CD4-positive, alpha-beta T cell treated with Interferon alpha-2 for 1 hour (primary cell): ENCODE measurements around the gene NPAS3.

Experiments used
- DNase-seq, 2 donors: peaks; one replicate each; pipeline ENCODE4 v3.0.0-alpha.2; 2020 to 2022

NPAS3 gene

DNA sequence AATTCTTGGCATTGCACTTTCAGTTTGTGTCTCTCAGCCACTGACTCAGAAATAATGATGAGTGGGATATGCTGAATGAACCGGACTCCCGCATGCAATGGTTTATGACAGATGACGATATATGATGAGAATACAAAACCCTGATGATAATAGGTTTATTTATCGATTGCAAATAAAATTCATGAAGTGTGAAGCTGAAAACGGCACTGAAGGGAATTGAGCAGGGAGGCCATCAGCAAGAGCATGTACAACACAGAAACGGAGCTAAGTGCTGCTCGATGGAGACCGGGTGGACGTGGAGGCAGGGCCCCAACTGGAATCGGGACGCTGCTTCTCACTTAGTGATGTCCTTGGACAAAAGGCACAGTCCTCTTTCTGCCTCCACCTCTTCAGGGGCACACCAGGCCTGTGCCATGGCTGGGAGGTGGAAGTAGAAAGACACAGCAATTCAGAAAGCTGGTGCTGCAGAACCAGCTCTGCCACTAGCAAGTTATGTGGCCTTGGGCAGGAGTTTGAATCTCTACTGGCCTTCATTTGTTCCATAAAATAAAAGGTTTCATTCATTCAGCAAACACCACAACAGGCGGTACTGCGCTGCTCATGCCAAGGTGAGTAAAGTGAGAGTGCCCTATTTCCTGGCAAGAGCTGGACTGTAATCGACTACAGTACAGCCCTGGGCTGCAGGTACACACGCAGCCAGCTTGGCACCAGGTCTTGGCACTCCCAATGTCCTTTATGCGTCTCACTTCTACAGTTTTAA, 895.2 kb downstream of the NPAS3 start:
- DNase-seq = no peak

DNA sequence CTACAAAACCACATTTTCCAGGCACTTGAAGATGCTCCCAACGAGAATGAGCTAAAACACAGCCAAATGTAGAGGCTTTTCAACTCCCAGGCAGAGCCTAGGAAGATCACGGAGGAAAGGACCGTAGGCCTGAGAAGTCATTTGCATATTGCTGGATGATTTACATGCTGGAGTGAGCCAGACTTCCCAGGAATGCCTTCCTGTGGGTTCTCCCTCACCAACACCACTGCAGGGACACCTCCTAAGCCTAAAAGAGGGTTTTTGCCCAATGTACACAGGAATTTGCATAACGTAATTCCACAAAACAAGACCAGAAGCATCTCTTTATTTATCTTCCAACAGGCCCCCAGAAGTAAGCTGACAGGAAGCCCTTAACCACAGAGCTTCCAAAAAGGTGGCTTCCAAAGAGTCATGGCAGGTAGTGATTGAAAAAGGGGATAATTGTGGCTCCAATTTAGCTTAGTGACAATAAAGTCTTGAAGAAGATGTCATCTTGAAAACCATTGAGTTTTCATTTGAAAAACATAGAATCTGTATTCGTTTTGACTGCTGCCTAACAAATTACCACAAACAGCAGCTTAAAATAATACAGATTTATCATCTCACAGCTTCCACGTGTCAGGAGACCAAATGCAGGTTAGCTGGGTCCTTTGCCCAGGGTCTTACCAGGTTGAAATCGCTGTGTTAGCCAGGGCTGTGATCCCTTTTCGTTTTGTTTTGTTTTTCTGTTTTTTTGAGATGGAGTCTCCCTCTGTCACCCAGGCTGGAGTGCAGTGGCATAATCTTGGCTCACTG, 896.0 kb downstream of the NPAS3 start:
- no peak for DNase-seq

DNA sequence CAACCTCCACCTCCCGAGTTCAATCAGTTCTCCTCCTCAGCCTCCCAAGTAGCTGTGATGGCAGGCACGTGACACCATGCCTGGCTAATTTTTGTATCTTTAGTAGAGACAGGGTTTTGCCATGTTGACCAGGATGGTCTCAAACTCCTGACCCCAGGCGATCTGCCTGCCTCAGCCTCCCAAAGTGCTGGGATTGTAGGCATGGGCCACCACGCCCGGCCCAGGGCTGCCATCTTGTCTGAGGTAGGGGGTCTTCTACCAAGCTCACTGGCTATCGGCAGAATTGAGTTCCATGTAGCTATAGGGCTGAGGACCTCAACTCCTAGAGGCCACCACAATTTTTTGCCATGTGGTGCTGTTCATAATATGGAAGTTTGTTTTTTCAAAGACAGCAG, 896.6 kb downstream of the NPAS3 start:
- DNase-seq = no peak

DNA sequence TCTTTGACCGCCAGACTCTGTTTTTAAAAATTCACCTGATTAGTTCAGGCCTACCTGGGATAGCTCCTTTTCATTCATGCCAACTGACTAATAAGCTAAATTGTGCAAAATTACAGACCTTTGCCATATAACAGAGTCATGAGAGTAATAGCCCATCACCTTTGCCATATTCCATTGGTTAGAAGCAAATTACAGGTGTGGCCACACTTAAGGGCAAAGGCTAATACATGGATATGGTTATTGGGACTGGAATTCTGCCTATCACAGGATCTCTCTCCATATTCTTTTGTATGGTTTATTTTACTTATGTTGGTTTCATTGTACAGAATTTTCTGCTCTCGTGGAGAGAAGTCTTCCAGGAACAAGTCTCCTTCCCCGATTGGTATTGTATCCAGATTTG, 897.0 kb downstream of the NPAS3 start:
- DNase-seq = no peak

DNA sequence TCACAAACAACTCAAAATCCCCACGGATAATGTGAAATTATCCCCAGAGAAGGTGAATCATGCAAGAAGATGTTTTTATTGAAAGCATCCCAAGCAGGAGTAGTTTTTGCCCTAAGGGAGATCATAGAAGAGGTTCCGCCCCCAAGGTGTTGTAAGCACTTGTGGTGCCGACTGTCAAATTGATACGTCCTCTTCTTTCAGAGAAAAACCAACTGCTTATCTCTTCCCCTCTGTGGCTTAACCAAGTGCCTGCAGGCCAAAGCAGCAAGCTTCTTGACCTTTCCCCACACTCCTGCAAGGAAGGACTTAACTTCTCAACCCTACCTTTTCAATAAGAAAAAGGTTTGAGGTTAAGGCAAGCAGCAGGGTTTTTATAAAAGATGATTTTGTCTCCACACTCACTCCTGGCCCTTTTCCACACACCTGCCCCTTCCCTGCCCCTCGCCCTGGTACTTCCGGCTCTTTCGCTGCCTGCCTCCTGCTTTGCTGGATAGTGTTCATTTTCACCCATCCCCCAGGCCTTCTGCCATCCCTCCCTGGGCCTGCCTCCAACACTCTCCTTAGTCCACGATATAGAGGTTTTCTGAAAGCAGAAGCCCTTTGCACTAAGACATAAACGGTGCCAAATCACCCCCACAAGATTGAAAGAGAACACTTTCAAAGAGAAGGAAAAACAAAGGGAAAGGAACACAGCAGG, 897.7 kb downstream of the NPAS3 start:
- DNase-seq = no peak

DNA sequence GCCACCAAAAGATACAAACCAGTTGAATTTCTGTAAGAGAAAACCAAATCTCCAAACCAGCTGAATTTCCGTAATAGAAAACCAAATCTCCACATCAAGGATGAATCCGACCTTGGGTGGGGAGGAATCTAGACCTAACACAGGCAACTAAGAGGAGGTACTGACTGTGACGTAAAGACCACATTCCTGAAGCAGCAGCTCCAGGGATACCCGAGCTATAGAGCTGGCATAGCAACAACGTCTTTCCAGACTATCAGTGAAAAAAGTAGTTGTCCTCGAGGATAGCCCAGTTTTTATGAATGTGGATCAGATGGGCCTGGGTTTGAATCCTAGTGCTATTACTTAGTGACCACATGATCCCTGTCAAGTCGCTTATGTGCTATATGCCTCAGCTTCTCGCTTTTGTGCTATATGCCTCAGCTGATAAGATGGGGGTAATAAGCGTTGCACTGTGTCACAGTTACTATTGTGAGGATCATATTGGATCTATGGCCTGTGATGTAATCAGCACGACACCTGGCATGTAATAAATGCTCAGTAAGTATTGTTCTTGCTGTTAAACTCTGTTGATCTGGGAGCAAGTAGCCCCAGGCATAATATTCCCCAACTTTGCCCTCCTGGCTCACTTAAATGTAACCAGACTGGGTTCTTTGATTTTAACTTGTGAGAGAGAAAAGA, 898.4 kb downstream of the NPAS3 start:
- DNase-seq = no peak

DNA sequence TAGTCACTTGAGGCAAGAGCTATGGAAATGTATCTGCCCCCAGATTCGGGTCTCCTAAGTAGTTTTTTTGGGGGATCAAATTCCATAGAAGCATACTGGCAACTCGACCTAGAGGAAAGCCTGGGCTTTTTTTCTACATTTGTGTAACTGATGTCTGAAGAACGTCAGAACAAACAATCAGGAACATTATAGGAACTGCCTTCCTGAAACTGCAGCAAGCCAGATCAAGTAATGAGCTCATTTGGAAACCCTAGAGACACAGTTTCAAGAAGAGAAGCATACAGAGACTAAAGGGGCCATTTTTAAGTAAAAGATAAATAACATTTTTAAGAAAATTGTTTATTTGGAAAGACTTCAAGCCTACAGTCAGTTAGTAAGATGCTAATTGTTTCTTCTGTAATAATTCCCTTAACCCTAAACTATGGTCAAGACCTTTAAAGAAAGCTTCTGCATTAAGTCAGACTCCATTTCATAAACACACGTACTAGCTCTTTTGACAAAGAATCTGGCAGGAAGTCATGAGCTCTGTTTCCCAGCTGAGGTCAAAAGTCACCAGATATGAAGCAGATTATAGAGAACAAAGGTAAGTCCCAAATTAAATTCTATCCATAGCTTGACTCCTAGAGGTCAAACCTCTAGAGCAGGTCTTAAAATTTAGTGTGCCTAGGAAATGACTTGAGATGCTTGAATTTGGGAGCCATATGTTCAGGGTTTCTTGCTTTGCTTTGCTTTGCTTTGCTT, 899.4 kb downstream of the NPAS3 start:
- DNase-seq = no peak

DNA sequence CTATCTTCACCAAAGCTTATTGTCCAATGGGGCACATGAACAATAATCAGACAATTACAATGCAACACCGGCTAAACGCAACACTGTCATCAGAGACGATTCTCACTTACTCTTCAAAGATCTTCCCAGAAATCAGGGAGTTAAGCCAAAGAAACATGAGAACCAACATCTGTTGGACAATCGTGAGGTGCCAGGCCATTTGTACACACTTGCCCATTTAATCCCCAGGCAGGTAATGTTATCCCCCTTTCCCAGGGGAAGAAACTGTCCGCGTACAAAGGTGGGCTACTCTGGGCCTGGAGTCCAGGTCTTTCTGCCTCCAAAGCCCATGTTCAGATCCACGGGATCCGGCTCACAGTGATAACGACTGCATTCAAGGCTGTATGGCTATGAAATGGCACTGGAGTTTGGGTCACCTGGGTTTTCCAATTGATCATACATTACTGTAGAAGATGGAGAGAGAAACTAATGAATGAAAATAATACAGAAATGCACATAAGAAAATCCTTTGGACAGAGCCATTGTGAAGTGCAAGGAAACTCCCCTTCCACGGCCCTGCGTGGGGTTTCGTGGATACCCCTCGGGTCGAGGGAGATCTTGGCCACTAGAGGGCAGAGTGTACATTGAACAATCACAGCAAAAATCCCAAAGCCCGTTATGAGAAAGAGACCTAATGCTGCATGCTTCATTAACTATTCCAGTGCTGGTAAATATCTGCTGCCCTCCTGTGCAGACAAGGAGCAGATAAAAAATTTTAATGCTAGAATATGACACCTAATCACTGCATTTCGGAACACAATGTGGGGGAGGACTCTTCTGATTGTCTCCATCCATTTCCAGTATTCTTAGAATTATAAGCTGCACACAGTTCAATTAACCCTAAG, 900.8 kb downstream of the NPAS3 start:
- peak; percentile 19 to 69 for DNase-seq

DNA sequence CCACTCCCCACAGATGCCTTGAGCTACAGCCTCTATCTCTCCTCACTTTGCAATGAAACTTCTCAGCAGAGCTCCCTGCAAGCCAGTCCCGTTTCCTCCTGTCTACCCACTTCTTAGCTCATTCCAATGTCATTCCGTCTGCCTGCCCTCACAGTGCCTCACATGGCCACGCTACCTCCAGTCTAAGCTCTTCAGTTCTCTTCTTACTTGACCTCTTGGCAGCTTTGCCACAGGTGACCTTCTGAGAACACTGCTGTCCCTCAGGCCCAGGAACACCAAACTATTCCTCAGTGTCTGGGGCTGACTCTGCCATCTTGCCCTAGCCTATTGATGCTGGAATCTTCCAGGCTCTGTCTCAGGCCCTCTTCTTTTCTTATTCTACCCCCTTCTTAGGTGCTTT, 902.1 kb downstream of the NPAS3 start:
- DNase-seq = no peak

DNA sequence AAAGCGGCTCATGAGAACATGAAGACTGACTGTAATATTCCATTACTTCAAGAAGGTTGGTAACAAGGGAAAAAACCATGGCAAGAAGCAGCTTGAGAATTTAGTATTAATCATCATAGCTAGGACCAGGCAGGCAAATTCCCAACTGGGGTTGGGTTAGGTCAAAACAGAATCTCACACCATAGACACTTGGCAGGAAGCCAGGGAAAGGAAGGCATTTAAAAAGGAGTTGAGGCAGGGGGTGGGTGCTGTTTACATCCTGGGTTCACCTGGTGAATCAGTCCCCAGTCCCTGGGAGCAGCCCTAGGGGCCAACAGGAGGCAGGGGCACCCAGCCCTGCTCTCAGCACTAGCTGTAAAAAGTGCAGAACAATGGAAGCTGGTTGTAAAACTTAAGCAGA, 903.6 kb downstream of the NPAS3 start:
- no peak for DNase-seq

DNA sequence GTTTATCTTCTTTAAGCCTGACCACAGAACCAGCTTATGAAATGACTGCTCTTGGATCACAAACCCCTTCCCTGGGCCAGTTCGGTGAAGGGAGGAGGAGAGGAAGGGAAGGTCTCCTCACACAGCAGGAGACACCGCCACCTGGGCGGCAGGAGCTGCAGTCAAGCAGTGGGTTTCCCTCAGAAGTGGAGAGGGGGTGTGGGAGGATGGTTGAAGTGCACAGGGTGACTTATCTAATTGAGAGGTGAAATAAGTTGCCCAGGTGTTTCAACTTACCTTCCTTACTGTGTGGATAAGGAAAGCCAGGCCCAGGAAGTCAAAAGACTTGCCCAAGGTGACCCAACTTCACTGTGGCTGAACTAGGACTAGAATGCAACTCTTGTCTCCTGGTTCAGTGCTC, 905.4 kb downstream of the NPAS3 start:
- no peak for DNase-seq

DNA sequence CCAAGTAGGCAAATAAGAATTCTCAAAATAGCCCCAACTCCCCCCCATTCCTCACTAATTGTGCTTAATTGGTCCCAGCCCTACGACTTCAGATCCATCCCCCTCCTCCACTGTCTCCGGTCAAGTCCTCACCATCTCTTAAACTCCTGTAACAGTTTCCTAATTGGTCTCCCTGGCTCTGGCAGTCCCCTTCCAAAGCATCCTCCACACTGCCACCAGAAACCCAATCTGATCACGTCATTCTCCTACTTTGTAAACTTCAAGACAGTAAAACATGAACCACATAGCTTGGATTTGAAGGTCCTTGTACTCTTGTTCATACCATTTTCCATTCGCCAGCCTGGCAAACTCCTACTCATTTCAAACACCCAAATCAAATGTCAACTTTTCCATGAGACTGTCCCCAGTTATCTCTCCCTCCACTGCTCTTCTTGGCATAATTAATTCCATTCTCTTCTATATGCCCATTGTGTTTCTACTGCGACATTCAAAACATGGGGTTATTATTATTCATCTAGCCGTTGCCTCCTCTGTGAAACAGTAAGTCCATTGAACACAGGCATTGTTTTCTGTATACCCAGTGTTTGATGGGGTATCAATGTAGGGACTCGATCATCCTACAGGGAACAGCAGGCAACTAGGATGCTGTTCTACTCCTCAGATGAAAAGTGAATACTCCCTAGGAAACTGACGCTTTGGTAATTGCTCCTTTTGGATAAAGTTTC, 907.6 kb downstream of the NPAS3 start:
- no peak for DNase-seq

DNA sequence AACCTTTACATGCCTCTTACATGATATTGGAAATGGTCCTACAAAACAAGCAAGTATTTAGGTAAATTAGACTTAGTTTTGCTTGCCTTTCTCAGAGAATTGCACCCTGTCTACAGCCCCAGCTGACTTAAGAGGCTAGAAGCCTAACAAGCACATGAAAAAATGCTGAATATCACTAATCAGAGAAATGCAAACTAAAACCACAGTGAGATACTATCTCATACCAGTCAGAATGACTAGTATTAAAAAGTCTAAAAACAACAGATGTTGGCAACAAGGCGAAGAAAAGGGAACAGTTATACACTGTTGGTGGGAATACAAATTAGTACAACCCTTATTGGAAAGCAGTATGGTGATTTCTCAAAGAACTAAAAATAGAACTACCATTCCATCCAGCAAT, 908.4 kb downstream of the NPAS3 start:
- DNase-seq = no peak

DNA sequence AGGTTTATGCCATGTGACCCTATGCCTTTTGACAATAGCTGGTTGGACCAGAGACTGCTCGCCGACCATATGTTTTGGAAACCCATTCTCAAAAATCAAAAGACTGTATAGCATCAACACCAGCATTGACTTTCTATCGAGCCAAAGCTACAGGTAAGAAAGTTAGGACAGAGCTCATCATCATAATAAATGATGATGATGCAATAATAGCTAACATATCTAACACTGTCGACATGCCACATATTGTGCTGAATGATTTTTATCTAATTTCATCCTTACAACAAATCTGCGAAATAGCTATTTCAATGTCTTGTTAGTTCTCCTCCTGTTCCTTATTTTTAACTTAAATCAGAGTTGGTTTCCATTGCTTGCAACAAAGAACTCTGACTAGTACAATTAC, 909.3 kb downstream of the NPAS3 start:
- DNase-seq = no peak

DNA sequence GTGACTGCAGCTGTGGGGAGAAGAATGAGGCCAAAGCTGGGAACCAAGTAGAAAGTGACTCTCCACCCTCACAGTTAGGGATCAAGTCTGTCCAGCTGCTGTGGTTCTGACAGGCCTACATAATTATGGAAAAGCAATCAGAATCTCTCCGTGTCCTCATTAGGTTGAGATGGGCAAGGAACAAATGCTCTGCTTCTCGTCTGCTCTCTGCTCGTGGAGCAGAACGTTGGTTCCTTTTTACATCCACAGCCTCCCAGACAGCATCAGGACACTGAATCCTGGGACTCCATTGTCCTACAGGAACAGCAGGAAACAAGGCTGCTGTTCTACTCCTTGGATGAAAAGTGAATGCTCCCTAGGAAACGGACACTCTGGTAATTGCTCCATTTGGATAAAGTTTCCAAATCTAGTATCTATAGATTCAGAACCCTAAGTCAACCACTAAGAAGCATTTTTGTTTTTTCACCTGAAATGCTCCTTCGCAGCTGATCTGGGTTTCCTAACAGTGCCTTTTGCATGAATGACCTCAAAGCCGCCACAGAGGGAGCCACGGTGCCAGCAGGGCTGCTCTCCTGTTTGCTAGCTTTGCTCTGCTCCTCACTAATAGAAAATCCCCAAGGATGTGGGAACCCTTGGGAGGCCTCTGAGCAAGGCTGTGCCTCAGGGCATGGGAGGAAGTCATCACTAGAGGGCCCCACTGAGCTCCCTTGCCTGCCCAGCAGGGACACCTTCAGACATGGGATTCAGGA, 910.2 kb downstream of the NPAS3 start:
- peak in 1 of 2 donors; percentile 18 for DNase-seq

DNA sequence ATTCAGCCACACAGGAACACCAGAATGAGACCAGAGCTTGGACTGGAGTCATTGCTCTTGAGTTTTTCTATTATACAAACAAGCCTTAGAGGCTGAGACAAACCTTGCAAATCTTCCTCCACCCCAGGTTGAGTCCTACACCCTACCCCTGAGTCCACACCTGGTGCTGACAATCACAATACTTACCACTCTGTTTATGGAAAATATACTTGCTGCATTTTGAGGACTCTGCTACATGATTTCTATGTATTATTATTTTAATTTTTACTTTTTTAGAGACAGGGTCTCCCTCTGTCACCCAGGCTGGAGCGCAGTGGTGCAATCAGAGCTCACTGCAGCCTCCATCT, 910.7 kb downstream of the NPAS3 start:
- DNase-seq = no peak

DNA sequence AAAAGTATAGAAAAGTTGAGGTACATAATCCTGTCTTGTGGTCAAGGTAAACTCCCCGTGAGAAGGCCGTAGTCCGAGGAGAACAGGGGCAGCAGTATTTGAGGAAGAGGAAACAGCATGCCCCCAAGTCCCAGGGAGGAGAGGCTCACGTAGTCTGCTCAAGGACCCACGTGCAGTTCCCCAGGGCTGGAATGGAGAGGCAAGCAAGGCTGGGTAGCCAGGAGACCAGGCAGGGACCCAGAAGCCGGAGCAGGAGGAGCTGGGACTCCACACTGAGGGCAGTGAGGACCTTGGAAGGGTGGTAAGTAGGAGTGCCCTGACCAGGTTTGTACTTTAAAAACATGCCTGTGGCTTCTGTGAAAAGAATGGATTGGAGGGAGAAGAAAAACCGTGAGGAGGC, 912.1 kb downstream of the NPAS3 start:
- DNase-seq = no peak

DNA sequence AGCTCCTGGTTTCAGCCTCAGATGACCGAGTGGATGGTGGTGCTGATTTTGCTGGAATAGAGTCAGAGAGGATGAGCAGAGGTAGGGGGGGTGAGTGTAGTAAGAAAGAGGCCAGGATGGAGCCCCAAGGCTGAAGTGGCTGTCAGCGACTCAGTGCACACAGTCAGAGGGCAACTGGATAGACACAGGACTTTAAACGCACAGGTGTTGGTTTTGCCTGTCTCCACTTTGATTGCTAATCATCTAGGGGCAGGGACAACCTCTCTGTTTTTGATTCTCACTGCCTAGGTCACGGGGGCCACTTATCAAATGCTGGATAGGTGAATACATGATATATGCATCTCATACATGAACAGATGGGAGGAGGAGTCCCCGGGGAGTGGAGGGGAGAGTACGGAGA, 912.7 kb downstream of the NPAS3 start:
- no peak for DNase-seq

DNA sequence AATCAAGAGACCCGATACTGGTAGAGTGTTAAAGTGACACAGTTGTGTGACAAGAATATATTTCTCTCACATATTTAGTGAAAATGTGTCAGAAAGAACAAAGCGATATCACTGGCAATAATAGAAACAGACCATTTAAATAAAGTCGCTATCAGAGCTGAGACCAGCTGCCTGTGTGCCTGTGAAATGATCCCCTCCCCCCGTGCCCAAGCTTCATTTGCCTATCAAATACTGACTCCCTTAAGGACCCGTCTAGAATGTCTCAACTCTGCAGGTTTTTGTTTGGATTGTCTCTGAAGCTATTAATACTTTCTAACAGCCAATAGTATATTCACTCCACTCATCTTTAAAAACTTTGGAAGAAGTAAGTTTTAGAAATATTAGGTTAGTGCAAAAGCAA, 913.3 kb downstream of the NPAS3 start:
- DNase-seq = no peak
